Activated CD4-positive, CD25-positive, alpha-beta regulatory T cell (primary cell): ENCODE results near the gene C6orf120.
A peak's percentile ranks its signal among the peaks of the same experiment; 100 is the strongest.

ENCODE experiments used
- DNase-seq, 4 experiments: peaks; one replicate each; lab custom pipeline; 2025; lab: John Stamatoyannopoulos, UW

The C6orf120 gene

GRCh38 chr6:169701954-169702839 lies at the start of gene C6orf120, which contains the start of gene WDR27:
C6orf120 (plus strand) TSS chr6:169702126; CDS start chr6:169702460, 334 bp downstream.
WDR27 (minus strand) TSS chr6:169702029; CDS start chr6:169689005, 13,024 bp downstream.
- peak; percentile 93 to 97 (median 95) for DNase-seq

GRCh38 chr6:169652896-169653295 lies 49.0 kb upstream of the C6orf120 start:
- DNase-seq = no peak

DNA sequence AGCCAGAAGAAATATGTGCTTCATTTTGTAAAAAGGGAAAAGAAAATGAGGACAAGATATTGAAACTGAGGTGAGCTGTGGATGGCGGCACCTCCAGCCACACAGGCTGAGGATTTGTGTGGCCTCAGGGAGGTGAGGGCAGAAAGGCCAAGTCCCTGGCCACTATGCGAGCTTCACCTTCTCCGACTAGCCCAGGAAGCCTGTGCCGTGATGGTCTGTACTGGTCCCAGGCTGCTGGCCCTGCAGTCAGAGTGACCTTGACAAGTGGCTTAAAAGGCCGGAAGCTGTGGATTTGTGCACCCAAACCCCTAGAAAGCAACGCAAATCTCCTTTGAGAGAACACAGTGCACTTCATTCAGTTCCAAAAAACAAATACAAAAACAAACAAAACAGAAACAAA lies 48.2 kb upstream of the C6orf120 start:
- DNase-seq = no peak

DNA sequence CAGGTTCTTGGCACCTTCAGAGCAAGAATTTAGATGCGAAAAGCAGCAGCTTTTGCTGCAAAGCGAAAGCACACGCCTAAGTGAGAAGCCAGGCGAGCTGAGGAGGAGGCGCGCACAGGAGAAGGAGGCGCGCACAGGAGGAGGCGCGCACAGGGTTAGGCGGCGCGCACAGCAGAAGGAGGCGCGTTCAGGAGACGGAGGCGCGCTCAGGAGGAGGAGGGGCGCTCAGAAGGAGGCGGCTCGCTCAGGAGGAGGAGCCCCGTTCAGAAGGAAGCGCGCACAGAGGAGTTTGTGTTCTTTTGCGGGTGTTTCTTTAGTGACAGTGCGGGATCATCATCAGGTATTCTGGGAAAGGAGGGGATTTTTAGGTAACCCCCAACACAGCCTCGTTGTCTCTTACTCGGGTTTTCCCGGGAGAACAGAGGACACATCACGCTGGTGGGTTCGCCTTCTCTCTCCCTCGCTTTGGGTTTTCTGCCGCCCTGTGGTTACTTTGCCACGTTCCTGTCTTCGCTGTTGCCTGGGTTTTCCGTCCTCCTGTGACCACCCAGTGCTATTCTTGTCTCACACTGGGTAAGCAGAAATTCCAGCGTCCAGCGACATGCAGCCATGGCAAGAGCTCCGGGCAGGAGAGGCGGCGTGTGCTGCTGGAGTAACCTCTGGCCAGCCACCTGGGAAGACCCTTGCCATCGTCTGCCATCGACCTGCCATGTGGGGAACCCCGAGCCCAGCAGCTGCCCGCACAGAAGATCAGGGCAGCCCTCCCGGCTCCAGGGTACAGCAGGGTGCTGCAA lies 47.1 kb upstream of the C6orf120 start:
- peak in 3 of 4 experiments; percentile 10 to 60 (median 42) for DNase-seq

GRCh38 chr6:169656546-169657283 lies 45.2 kb upstream of the C6orf120 start:
- DNase-seq = no peak

DNA sequence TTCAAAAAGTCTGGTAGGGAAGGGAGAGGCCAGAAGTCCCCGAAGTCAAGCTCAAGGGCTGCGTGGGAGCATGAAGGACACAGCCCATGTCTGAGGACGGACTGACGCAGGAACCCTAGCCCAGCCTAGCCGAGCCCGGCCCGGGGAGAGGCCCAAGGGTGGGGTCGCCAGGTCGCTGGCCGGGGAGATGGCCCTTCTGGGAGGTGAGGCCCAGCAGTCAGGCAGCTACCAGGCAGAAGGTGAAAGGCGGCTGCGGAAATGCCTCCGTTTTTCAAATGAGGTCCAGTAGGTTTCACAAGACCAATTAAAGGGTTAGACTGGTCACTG lies 44.7 kb upstream of the C6orf120 start:
- no peak for DNase-seq

- no peak for DNase-seq
Observed at GRCh38 chr6:169659820-169660610, 41.9 kb upstream of the C6orf120 start.

GRCh38 chr6:169660751-169661390 lies 41.1 kb upstream of the C6orf120 start:
- DNase-seq = no peak

DNA sequence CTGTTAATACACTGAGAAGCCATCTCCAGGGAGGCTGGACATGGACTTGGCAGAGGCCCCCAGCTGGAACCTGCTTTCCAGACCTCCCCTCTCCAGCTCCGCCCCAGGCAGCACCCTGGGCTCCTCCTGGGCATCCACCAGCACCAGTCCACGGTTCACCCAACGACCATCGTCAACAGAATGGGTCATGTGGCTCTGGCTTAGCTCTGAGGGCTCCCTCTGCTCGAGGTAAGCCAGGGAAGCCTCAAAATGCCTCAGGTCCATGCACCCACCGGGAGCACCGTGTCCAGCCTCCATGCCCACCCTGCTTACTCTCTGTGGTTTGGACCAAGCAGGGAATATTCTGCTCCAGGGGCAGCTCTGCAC lies 40.6 kb upstream of the C6orf120 start:
- DNase-seq = no peak

- no peak for DNase-seq
Observed at GRCh38 chr6:169663468-169663867, 38.5 kb upstream of the C6orf120 start.

- DNase-seq = no peak
Observed at GRCh38 chr6:169664227-169664626, 37.7 kb upstream of the C6orf120 start.

DNA sequence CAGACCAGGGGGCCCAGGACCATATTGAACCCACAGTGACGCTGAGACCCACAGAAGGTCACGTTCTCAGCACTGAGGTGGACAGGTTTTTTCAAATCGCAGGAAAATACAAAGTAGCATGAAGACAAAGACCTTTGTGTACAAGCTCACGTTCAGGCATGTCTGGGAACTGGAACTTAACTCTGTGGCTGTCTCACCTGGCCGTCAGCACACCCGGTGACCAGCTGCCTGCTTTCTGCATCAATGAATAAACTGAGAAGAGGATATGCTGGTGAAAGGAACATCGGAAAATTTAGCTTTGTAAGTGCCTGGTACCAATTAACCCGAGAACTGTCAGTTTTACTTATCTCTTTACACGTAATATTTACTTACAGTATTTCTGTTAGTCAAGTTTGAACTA lies 36.6 kb upstream of the C6orf120 start:
- no peak for DNase-seq

DNA sequence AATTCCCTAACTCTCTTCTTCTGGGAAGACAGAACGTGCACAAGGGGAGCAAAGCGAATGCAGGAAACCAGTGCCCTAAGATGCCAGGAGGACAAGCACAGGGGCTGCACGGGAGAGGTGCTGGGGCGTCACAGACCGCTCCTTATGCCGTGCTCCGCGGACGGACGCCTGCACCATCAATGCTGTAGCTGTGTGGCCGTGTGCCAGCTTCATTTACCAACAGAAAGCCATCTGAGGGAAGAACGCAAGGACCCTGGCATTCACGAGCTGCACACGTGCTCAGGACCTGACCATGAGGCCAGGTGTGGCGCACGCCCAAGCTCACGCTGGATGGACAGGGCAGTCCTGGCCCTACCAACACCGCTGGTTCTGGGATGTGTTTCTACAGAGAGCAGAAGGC lies 35.5 kb upstream of the C6orf120 start:
- no peak for DNase-seq

- no peak for DNase-seq
Observed at GRCh38 chr6:169667716-169668115, 34.2 kb upstream of the C6orf120 start.

GRCh38 chr6:169668203-169668847 lies 33.6 kb upstream of the C6orf120 start:
- DNase-seq = no peak

GRCh38 chr6:169669147-169669546 lies 32.8 kb upstream of the C6orf120 start:
- no peak for DNase-seq

DNA sequence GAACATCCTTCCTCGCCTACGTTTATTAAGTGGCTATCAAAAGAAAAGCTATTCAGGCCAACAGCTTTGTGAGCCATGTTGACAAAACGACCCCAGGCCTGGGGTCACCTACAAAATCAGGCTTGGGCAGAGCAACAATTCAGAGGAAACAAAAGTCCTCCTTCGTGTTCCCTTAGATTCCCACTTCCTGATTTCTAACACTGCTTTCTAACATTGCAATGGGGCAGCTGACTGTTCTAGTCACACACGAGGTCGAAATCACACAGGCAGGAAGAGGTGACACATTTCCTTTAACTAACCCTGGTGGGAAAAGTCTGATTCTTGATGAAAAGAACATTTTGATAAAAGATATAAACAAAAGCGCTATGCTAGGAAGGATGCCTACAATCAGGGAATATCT lies 32.0 kb upstream of the C6orf120 start:
- no peak for DNase-seq

- no peak for DNase-seq
Observed at GRCh38 chr6:169671563-169671962, 30.4 kb upstream of the C6orf120 start.

GRCh38 chr6:169675011-169675410 lies 26.9 kb upstream of the C6orf120 start:
- DNase-seq = no peak

DNA sequence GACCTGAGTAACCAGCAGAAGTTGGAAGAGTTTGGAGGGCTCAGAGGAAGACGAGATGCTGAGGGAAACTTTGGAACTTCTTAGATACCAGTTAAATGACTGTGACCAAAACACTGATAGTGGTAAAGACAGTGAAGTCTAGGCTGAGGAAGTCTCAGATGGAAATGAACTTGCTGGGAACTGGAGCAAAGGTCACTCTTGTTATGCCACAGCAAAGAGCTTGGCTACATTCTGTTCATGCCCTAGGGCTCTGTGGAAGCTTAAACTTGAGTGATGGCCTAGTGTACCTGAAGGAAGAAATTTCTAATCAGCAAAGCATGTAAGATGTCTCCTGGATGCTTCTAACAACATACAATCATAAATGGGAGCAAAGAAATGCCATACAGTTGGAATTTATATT lies 24.8 kb upstream of the C6orf120 start:
- DNase-seq = no peak

DNA sequence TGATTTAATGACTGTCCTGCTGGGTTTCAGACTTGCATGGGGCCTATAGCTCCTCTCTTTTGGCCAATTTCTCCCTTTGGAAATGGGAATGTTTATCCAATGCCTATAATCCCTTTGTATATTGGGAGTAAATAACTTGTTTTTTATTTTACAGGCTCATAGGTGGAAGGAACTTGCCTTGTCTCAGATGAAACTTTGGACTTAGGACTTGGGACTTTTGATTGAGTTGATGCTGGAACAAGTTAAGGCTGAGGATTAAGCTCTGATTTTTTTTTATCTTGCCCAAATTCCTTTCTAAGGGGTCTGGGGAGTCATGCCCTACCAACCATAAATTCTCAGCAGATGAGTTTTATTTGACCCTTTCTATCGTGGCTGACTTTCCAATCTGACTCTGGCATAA lies 23.6 kb upstream of the C6orf120 start:
- DNase-seq = no peak
